Right lobe of liver (tissue), 6 donors: ENCODE measurements around the gene TBC1D2. TPM values are rescaled to one million over a fixed set of nuclear protein-coding genes. Genes with fewer than 3 reads are reported as not detected.
"Not testable (repeated sequence)": the region's sequence is repeated elsewhere in the genome, so short reads cannot be mapped to it uniquely, and the experiment has no call there.

ENCODE experiments used
- ATAC-seq, 4 donors: fragments of 200-7000 bp; cut with Tn5 transposase; one replicate each; pipeline ENCODE4 v1.9.1; 2020; ENCODE audit warnings: mild to moderate bottlenecking in 4 of 4, moderate library complexity in 4 of 4
- DNase-seq, 3 donors: peaks; one replicate each; pipeline ENCODE4 v3.0.0-alpha.2; 2020
- H3K27ac ChIP-seq, 3 donors: fragments of 200-600 bp; one replicate each; pipeline ENCODE4 v1.8.0; 2022
- H3K27me3 ChIP-seq, 2 donors: fragments of 200-600 bp; one replicate each; pipeline ENCODE4 v1.8.0; 2022
- H3K36me3 ChIP-seq, 4 donors: fragments of 200-600 bp; sonication (generic) in 1 of 4; one replicate each; pipeline versions ENCODE4 v1.5.1 to v1.8.0; 2017 to 2022; ENCODE audit warnings: control low read depth in 1 of 4
- H3K4me1 ChIP-seq, 4 donors: fragments of 200-600 bp; sonication (generic) in 1 of 4; one replicate each; pipeline versions ENCODE4 v1.5.1 to v1.8.0; 2017 to 2022; ENCODE audit warnings: control low read depth in 1 of 4
- H3K4me3 ChIP-seq, 3 donors: fragments of 200-600 bp; one replicate each; pipeline ENCODE4 v1.8.0; 2022
- H3K9me3 ChIP-seq, 4 donors: fragments of 200-600 bp; sonication (generic) in 1 of 4; one replicate each; pipeline versions ENCODE4 v1.5.1 to v1.8.0; 2017 to 2022; ENCODE audit warnings: control low read depth in 1 of 4
- CTCF ChIP-seq, 4 donors: fragments of 200-600 bp in 3 of 4; fragments of 450-650 bp in 1 of 4; IDR thresholded peaks; one replicate each; pipeline versions ENCODE4 v1.5.1 to v1.8.0; 2016 to 2022; ENCODE audit warnings: antibody characterized with exemption in 4 of 4, mild to moderate bottlenecking in 2 of 4
- POLR2A ChIP-seq: fragments of 450-650 bp; IDR thresholded peaks from one replicate; pipeline ENCODE4 v1.6.1; 2017; ENCODE audit warnings: antibody characterized with exemption, mild to moderate bottlenecking
- WGBS: methylation state at CpG from one replicate; pipeline ENCODE4 v1.1.6; 2018; ENCODE audit warnings: low coverage, low lambda C conversion rate; ENCODE audit not compliant: insufficient coverage; ENCODE audit errors: missing lambda C conversion rate; 5-methylcytosine and 5-hydroxymethylcytosine counted together
- intact Hi-C, 2 donors: fragments of 100-400 bp; cut with DNase I; formaldehyde crosslinking; loops; one replicate each; pipeline versions ENCODE4 v1.11.2 to v1.14.1; 2022
- total RNA-seq, 6 experiments: library from RNA; depleted of rRNA in 2 of 6; stranded (reverse); fragments of >200 nt in 2 of 6; fragmentation: NEBNext Ultra II Directional in 3 of 6; extraction: Animal tissue kit (Norgen Biotek cat#: 25700) in 3 of 6; gene quantifications; one replicate each; pipeline versions ENCODE4 v1.1.0 to v1.2.4, GENCODE V29; 2016 to 2023
- donor health status: DM: no; HTN: yes; CAD: no.
- donor health status: DM: no; HTN: no; CAD: no.
- donor health status: DM: no; HTN: no; CAD: no.
- donor health status: DM: no; HTN: yes; CAD: no.
- donor health status: DM: no; HTN: yes; CAD: no.

TBC1D2 gene
- total RNA-seq, 6 experiments from 2014 or later, result 5.1 to 17.5 (median 9.7) TPM

- no peaks in the 10 kb centered on the region for H3K27me3 ChIP-seq
- H3K9me3 ChIP-seq, result no peaks in the 10 kb centered on the region
- ATAC-seq (no peak), DNase-seq (no peak)
- 53% methylated on average over 10 of the region's 10 CpGs for WGBS
- no peaks in the 10 kb centered on the region for H3K4me1 ChIP-seq
- TF ChIP-seq CTCF (IDR thresholded peaks at IDR 0.05), result no peak
- no peak for TF ChIP-seq POLR2A
- intact Hi-C loops, result no loop called here
- H3K27ac ChIP-seq, result no peak overlapping the region
- H3K36me3 ChIP-seq, result no peaks in the 10 kb centered on the region
- no peak overlapping the region for H3K4me3 ChIP-seq
Observed at GRCh38 chr9:98276907-98277469, 21.5 kb upstream of the TBC1D2 start.

- H3K4me1 ChIP-seq, result no peaks in the 10 kb centered on the region
- H3K4me3 ChIP-seq, result no peak overlapping the region
- H3K27ac ChIP-seq, result no peak overlapping the region
- intact Hi-C loops, result no loop called here
- DNase-seq, result no peak
- no peaks in the 10 kb centered on the region for H3K9me3 ChIP-seq
- WGBS, result 86% methylated on average over 2 of the region's 2 CpGs
- no peaks in the 10 kb centered on the region for H3K36me3 ChIP-seq
- no peaks in the 10 kb centered on the region for H3K27me3 ChIP-seq
- TF ChIP-seq CTCF (IDR thresholded peaks at IDR 0.05), result no peak
- no peak for TF ChIP-seq POLR2A
- no peak for ATAC-seq
Observed at GRCh38 chr9:98275159-98275558, 19.7 kb upstream of the TBC1D2 start.

- H3K4me3 ChIP-seq, result no peak overlapping the region
- H3K27me3 ChIP-seq, result no peaks in the 10 kb centered on the region
- intact Hi-C loops, result no loop called here
- no peaks in the 10 kb centered on the region for H3K4me1 ChIP-seq
- 81% methylated on average over 3 of the region's 3 CpGs for WGBS
- H3K9me3 ChIP-seq, result no peaks in the 10 kb centered on the region
- no peak for DNase-seq
- H3K27ac ChIP-seq, result no peak overlapping the region
- ATAC-seq, result no peak
- H3K36me3 ChIP-seq, result no peaks in the 10 kb centered on the region
- TF ChIP-seq CTCF (IDR thresholded peaks at IDR 0.05), result no peak
- TF ChIP-seq POLR2A, result no peak
Observed at GRCh38 chr9:98272083-98272482, 16.6 kb upstream of the TBC1D2 start.

GRCh38 chr9:98271479-98271878 lies 16.0 kb upstream of the TBC1D2 start:
- no peaks in the 10 kb centered on the region for H3K4me1 ChIP-seq
- no peak overlapping the region for H3K27ac ChIP-seq
- TF ChIP-seq CTCF (IDR thresholded peaks at IDR 0.05), result no peak
- no peak for TF ChIP-seq POLR2A
- no peaks in the 10 kb centered on the region for H3K36me3 ChIP-seq
- DNase-seq, result no peak
- intact Hi-C loops, result no loop called here
- no peaks in the 10 kb centered on the region for H3K9me3 ChIP-seq
- no peak for ATAC-seq
- H3K27me3 ChIP-seq, result no peaks in the 10 kb centered on the region
- 56% methylated on average over 3 of the region's 3 CpGs for WGBS
- H3K4me3 ChIP-seq, result no peak overlapping the region

GRCh38 chr9:98270284-98270683 lies 14.8 kb upstream of the TBC1D2 start:
- H3K9me3 ChIP-seq, H3K27me3 ChIP-seq, intact Hi-C loops, H3K4me1 ChIP-seq, ATAC-seq, H3K27ac ChIP-seq, H3K4me3 ChIP-seq, H3K36me3 ChIP-seq, DNase-seq: not testable (repeated sequence)
- 77% methylated on average over 4 of the region's 11 CpGs for WGBS

GRCh38 chr9:98269652-98270051 lies 14.2 kb upstream of the TBC1D2 start:
- ATAC-seq, intact Hi-C loops, DNase-seq, H3K4me3 ChIP-seq, H3K4me1 ChIP-seq, H3K9me3 ChIP-seq, H3K36me3 ChIP-seq, H3K27ac ChIP-seq, H3K27me3 ChIP-seq: not testable (repeated sequence)
- 44% methylated on average over 8 of the region's 10 CpGs for whole genome bisulfite sequencing

- H3K27ac ChIP-seq, H3K4me1 ChIP-seq, H3K4me3 ChIP-seq, H3K9me3 ChIP-seq, H3K36me3 ChIP-seq, intact Hi-C loops, H3K27me3 ChIP-seq, ATAC-seq, DNase-seq: not testable (repeated sequence)
- WGBS, result 86% methylated on average over 8 of the region's 8 CpGs
Observed at GRCh38 chr9:98267556-98267955, 12.1 kb upstream of the TBC1D2 start.
